Spleen (tissue), 11 donors: ENCODE results near the gene DPM1. TPM values are rescaled to one million over a fixed set of nuclear protein-coding genes. Genes with fewer than 3 reads are reported as not detected.
"Not testable (repeated sequence)": the region's sequence is repeated elsewhere in the genome, so short reads cannot be mapped to it uniquely, and the experiment has no call there.

Source experiments
- DNase-seq: peaks from one replicate; pipeline ENCODE4 v3.0.0-alpha.2; 2020
- H3K27ac ChIP-seq, 8 donors: fragments of 200-600 bp; sonication (generic) in 7 of 8; 1 replicate in 4 of 8; 2 replicates in 4 of 8; pipeline versions ENCODE4 v1.5.0 to v1.8.0; 2016 to 2021; ENCODE audit warnings: inconsistent platforms in 4 of 8, mild to moderate bottlenecking in 4 of 8, moderate library complexity in 1 of 8
- H3K27me3 ChIP-seq, 7 donors: fragments of 200-600 bp; sonication (generic) in 6 of 7; replicated peaks in 1 of 7; 1 replicate in 4 of 7; 2 replicates in 3 of 7; pipeline versions ENCODE4 v1.5.0 to v1.8.0; 2016 to 2021; ENCODE audit warnings: inconsistent platforms in 3 of 7, mild to moderate bottlenecking in 1 of 7
- H3K36me3 ChIP-seq, 6 donors: fragments of 200-600 bp; sonication (generic) in 5 of 6; 1 replicate in 4 of 6; 2 replicates in 2 of 6; pipeline versions ENCODE4 v1.5.0 to v1.8.0; 2016 to 2021; ENCODE audit warnings: inconsistent platforms in 2 of 6
- H3K4me1 ChIP-seq, 6 donors: fragments of 200-600 bp; sonication (generic) in 5 of 6; 1 replicate in 3 of 6; 2 replicates in 3 of 6; pipeline versions ENCODE4 v1.5.0 to v1.8.0; 2016 to 2021; ENCODE audit warnings: inconsistent platforms in 3 of 6
- H3K4me3 ChIP-seq, 8 donors: fragments of 200-600 bp; sonication (generic) in 7 of 8; 1 replicate in 4 of 8; 2 replicates in 4 of 8; pipeline versions ENCODE4 v1.5.0 to v1.8.0; 2016 to 2021; ENCODE audit warnings: inconsistent platforms in 4 of 8, mild to moderate bottlenecking in 4 of 8, moderate library complexity in 2 of 8
- H3K9me3 ChIP-seq, 8 donors: fragments of 200-600 bp; sonication (generic) in 7 of 8; 1 replicate in 4 of 8; 2 replicates in 4 of 8; pipeline versions ENCODE4 v1.5.0 to v1.8.0; 2016 to 2021; ENCODE audit warnings: inconsistent platforms in 4 of 8
- CTCF ChIP-seq, 11 experiments: fragments of 200-600 bp in 7 of 11; fragments of 450-650 bp in 4 of 11; sonication (generic) in 4 of 11; IDR thresholded peaks in 8 of 11; conservative IDR thresholded peaks in 3 of 11; 1 replicate in 7 of 11; 2 replicates in 4 of 11; pipeline versions ENCODE4 v1.4.0 to v1.8.0; 2016 to 2021; ENCODE audit warnings: antibody characterized with exemption in 11 of 11, inconsistent platforms in 4 of 11, mild to moderate bottlenecking in 1 of 11
- POLR2A ChIP-seq, 3 donors: fragments of 450-650 bp; IDR thresholded peaks; one replicate each; pipeline ENCODE4 v1.5.1; 2017; ENCODE audit warnings: antibody characterized with exemption in 3 of 3, mild to moderate bottlenecking in 1 of 3
- POLR2AphosphoS5 ChIP-seq, 3 donors: sonication (generic); formaldehyde crosslinking; IDR thresholded peaks; one replicate each; pipeline ENCODE4 v1.5.1; 2017; ENCODE audit warnings: antibody characterized with exemption in 3 of 3
- WGBS, 5 donors: extraction: QIAGEN DNeasy Blood & Tissue Kit in 3 of 5; methylation state at CpG; one replicate each; pipeline versions ENCODE4 v1.1.5 to v1.1.7; 2013 to 2018; 5-methylcytosine and 5-hydroxymethylcytosine counted together
- intact Hi-C: fragments of 100-400 bp; cut with DNase I; formaldehyde crosslinking; loops from one replicate; pipeline ENCODE4 v1.15.0; 2023; ENCODE audit warnings: low total_unique reads
- polyA plus RNA-seq, 3 donors: library from polyadenylated mRNA; stranded (reverse); fragments of 200-250 nt; gene quantifications; one replicate each; pipeline ENCODE4 v1.2.1, GENCODE V29; 2013
- total RNA-seq, 7 donors: library from RNA; depleted of rRNA in 3 of 7; stranded (reverse); fragments of >200 nt in 3 of 7; fragmentation: NEBNext Ultra II Directional in 4 of 7; extraction: Animal tissue kit (Norgen Biotek cat#: 25700) in 4 of 7; gene quantifications; one replicate each; pipeline versions ENCODE4 v1.1.0 to v1.2.1, GENCODE V29; 2016 to 2021
- donor health status: healthy with polysubstance abuse.
- donor health status: DM: no; HTN: no; CAD: no; lungs with moderate emphysema.
- donor health status: DM: no; HTN: no; CAD: no.
- donor health status: Bipolar disorder and iron deficiency.
- donor health status: healthy.
- donor health status: DM: no; HTN: no; CAD: no.
- donor health status: DM: yes; HTN: yes; CAD: no.

DPM1 gene
- total and polyA plus RNA-seq, 10 donors = 28.1 to 65.0 (median 43.8) TPM

GRCh38 chr20:50980851-50981713 is 22.8 kb upstream of the DPM1 start:
- 38 to 45% (median 42%) methylated on average over 26 of the region's 26 CpGs for WGBS, 5 donors
- Histone ChIP-seq H3K27ac (peak overlapping the region; percentile 51 to 85 (median 72)), H3K36me3 (no peaks in the 10 kb centered on the region), H3K9me3 (no peaks in the 10 kb centered on the region), H3K4me1 (peaks cover 4 to 32% (median 13%) of the 10 kb centered on the region in 6 donors), H3K27me3 (peaks cover 0 to 44% (median 5%) of the 10 kb centered on the region in 7 donors), H3K4me3 (peak overlapping the region in 2 of 8 donors; percentile 20 to 52)
- intact Hi-C loops = loop anchor here (10.0 kb wide), 1 partner anchor 644 kb away; no protein-coding TSS in a partner anchor
- DNase-seq = peak; percentile 86
- TF ChIP-seq POLR2A (IDR thresholded peaks at IDR 0.05) (peak in 1 of 3 donors; percentile 53), CTCF (IDR thresholded peaks at IDR 0.05 in 8 of 11, conservative IDR thresholded peaks at IDR 0.05 in 3 of 11) (peak in 10 of 11 experiments; percentile 56 to 91 (median 86)), POLR2AphosphoS5 (IDR thresholded peaks at IDR 0.05) (peak; percentile 71 to 87 (median 80))

GRCh38 chr20:50980071-50980681 is 21.8 kb upstream of the DPM1 start:
- peaks cover 4 to 32% (median 13%) of the 10 kb centered on the region in 6 donors for H3K4me1 ChIP-seq
- H3K27me3 ChIP-seq = peaks cover 0 to 36% (median 5%) of the 10 kb centered on the region in 7 donors
- TF ChIP-seq POLR2A (IDR thresholded peaks at IDR 0.05) (no peak), POLR2AphosphoS5 (IDR thresholded peaks at IDR 0.05) (no peak), CTCF (IDR thresholded peaks at IDR 0.05 in 8 of 11, conservative IDR thresholded peaks at IDR 0.05 in 3 of 11) (no peak)
- intact Hi-C loops = loop anchor here (10.0 kb wide), 1 partner anchor 645 kb away; no protein-coding TSS in a partner anchor
- no peak for DNase-seq
- 51 to 74% (median 56%) methylated on average over 8 of the region's 8 CpGs for WGBS, 5 donors
- no peaks in the 10 kb centered on the region for H3K36me3 ChIP-seq
- peak overlapping the region; percentile 40 to 85 (median 72) for H3K27ac ChIP-seq
- no peaks in the 10 kb centered on the region for H3K9me3 ChIP-seq
- peak overlapping the region in 1 of 8 donors; percentile 52 for H3K4me3 ChIP-seq

DNA sequence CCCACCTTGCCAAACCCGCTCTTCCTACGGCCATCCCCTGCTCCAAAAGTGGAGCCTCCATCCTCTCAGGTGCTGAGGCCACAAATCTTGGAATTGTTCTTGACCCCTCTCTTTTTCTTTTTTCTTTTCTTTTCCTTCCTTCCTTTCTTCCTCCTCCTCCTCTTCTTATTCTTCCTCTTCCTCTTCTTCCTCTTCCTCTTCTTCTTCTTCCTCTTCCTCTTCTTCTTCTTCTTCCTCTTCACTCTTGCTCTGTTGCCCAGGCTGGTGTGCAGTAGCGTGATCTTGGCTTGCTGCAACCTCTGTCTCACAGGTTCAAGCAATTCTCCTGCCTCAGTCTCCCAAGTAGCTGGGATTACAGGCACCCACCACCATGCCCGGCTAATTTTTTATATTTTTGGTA is 20.2 kb upstream of the DPM1 start:
- H3K27ac ChIP-seq, DNase-seq, intact Hi-C loops, H3K36me3 ChIP-seq, H3K4me3 ChIP-seq, H3K9me3 ChIP-seq: not testable (repeated sequence)
- 82 to 95% (median 90%) methylated on average over 4 of the region's 4 CpGs for WGBS, 5 donors
- Histone ChIP-seq H3K4me1 (peaks cover 4 to 27% (median 13%) of the 10 kb centered on the region in 6 donors), H3K27me3 (peaks cover 0 to 20% (median 0%) of the 10 kb centered on the region in 7 donors)

- WGBS, 5 donors = 73 to 80% (median 76%) methylated on average over 20 of the region's 20 CpGs
- no peaks in the 10 kb centered on the region for H3K9me3 ChIP-seq
- no peak for DNase-seq
- no peak overlapping the region for H3K4me3 ChIP-seq
- H3K27me3 ChIP-seq = peaks cover 0 to 19% (median 0%) of the 10 kb centered on the region in 7 donors
- intact Hi-C loops = no loop called here
- no peak overlapping the region for H3K27ac ChIP-seq
- no peaks in the 10 kb centered on the region for H3K36me3 ChIP-seq
- peaks cover 4 to 25% (median 12%) of the 10 kb centered on the region in 6 donors for H3K4me1 ChIP-seq
- no peak for TF ChIP-seq POLR2AphosphoS5 (IDR thresholded peaks at IDR 0.05)
- no peak for TF ChIP-seq CTCF (IDR thresholded peaks at IDR 0.05 in 8 of 11, conservative IDR thresholded peaks at IDR 0.05 in 3 of 11)
- no peak for TF ChIP-seq POLR2A (IDR thresholded peaks at IDR 0.05)
These were observed 19.0 kb upstream of the DPM1 start for GRCh38 chr20:50977066-50978021.
